HepG2 (cell line): Measurements from ENCODE around the gene MBLAC1. TPM values are rescaled to one million over a fixed set of nuclear protein-coding genes. Genes with fewer than 3 reads are reported as not detected.
A peak's percentile ranks its signal among the peaks of the same experiment; 100 is the strongest.

Experiments
- ARNT ChIP-seq: fragments of 450-650 bp; IDR thresholded peaks from 2 replicates; pipeline ENCODE4 v1.6.1; 2017
- ATF4 ChIP-seq, 2 experiments: fragments of 450-650 bp in 1 of 2; sonication (generic) in 1 of 2; formaldehyde crosslinking; IDR thresholded peaks; 2 replicates each; pipeline versions ENCODE4 v1.5.0 to v1.8.0; 2020 to 2022; ENCODE audit warnings: mild to moderate bottlenecking in 1 of 2, missing genetic modification reagents in 1 of 2
- ATF6 ChIP-seq: sonication (generic); formaldehyde crosslinking; conservative IDR thresholded peaks from 2 replicates; pipeline ENCODE4 v1.4.0; 2020; ENCODE audit warnings: missing genetic modification reagents
- CEBPG ChIP-seq: IDR thresholded peaks from 2 replicates; pipeline ENCODE4 v1.6.1; 2016
- KMT2B ChIP-seq: IDR thresholded peaks from 2 replicates; pipeline ENCODE4 v1.6.1; 2016; ENCODE audit warnings: missing genetic modification reagents, missing compliant biosample characterization
- MBD4 ChIP-seq: IDR thresholded peaks from 2 replicates; pipeline ENCODE4 v1.6.1; 2012; ENCODE audit warnings: low read length, inconsistent platforms, borderline replicate concordance
- MEF2D ChIP-seq: sonication (generic); formaldehyde crosslinking; IDR thresholded peaks from 2 replicates; pipeline ENCODE4 v1.5.1; 2020; ENCODE audit warnings: mild to moderate bottlenecking, missing genetic modification reagents
- PHF20 ChIP-seq: sonication (generic); formaldehyde crosslinking; IDR thresholded peaks from 2 replicates; pipeline ENCODE4 v1.5.0; 2020; ENCODE audit warnings: mild to moderate bottlenecking, missing genetic modification reagents
- SCMH1 ChIP-seq: sonication (generic); formaldehyde crosslinking; IDR thresholded peaks from 2 replicates; pipeline ENCODE4 v1.9.0; 2021; ENCODE audit warnings: missing genetic modification reagents, mild to moderate bottlenecking, borderline replicate concordance
- SKI ChIP-seq: fragments of 450-650 bp; IDR thresholded peaks from one replicate; pipeline ENCODE4 v1.6.1; 2018; ENCODE audit warnings: mild to moderate bottlenecking; ENCODE audit not compliant: partially characterized antibody
- THAP9 ChIP-seq: sonication (generic); formaldehyde crosslinking; IDR thresholded peaks from 2 replicates; pipeline ENCODE4; 2020; ENCODE audit warnings: missing genetic modification reagents, mild to moderate bottlenecking, borderline replicate concordance
- ZBTB44 ChIP-seq: sonication (generic); formaldehyde crosslinking; IDR thresholded peaks from 2 replicates; pipeline ENCODE4 v1.4.0; 2020; ENCODE audit warnings: missing genetic modification reagents
- ZMAT5 ChIP-seq: sonication (generic); formaldehyde crosslinking; IDR thresholded peaks from 2 replicates; pipeline ENCODE4 v1.5.0; 2020; ENCODE audit warnings: mild to moderate bottlenecking, low read depth, missing genetic modification reagents, borderline replicate concordance
- ZNF160 ChIP-seq: sonication (generic); formaldehyde crosslinking; IDR thresholded peaks from 2 replicates; pipeline ENCODE4 v1.8.0; 2022; ENCODE audit warnings: mild to moderate bottlenecking, inconsistent platforms, missing genetic modification reagents
- polyA plus RNA-seq, 8 experiments: library from polyadenylated mRNA; depleted of rRNA in 3 of 8; stranded (reverse) in 7 of 8; unstranded in 1 of 8; fragments of >200 nt; fragmentation: Illumina TruSeq in 4 of 8; extraction: Trizol in 4 of 8; gene quantifications; 2 replicates each; pipeline versions ENCODE4 v1.2.1 to v1.2.3, GENCODE V29; 2011 to 2016; ENCODE audit warnings: low read depth in 4 of 8, missing spikeins in 1 of 8, mixed read lengths in 1 of 8; ENCODE audit not compliant: insufficient read depth in 1 of 8
- total RNA-seq, 5 experiments: library from RNA; depleted of rRNA; stranded (reverse); fragments of >200 nt; fragmentation: Illumina TruSeq; extraction: Trizol; gene quantifications; 2 replicates each; pipeline ENCODE4 v1.2.3, GENCODE V29; 2016; ENCODE audit warnings: low read depth in 1 of 5
- TF ChIP-seq, protein P1 (sequence below): sonication (generic); formaldehyde crosslinking; IDR thresholded peaks from 2 replicates; pipeline ENCODE4 v1.4.0; 2020; ENCODE audit warnings: mild to moderate bottlenecking, missing genetic modification reagents
- TF ChIP-seq, protein P2 (sequence below): sonication (generic); formaldehyde crosslinking; IDR thresholded peaks from 2 replicates; pipeline ENCODE4 v1.9.0; 2021; ENCODE audit warnings: missing genetic modification reagents, borderline replicate concordance

MBLAC1 gene
- total and polyA plus RNA-seq, 2 of the 13 experiments (the other 11 are each of a cell fraction or from before 2014, with no cell fraction given): 0.79 to 2.1 TPM

DNA sequence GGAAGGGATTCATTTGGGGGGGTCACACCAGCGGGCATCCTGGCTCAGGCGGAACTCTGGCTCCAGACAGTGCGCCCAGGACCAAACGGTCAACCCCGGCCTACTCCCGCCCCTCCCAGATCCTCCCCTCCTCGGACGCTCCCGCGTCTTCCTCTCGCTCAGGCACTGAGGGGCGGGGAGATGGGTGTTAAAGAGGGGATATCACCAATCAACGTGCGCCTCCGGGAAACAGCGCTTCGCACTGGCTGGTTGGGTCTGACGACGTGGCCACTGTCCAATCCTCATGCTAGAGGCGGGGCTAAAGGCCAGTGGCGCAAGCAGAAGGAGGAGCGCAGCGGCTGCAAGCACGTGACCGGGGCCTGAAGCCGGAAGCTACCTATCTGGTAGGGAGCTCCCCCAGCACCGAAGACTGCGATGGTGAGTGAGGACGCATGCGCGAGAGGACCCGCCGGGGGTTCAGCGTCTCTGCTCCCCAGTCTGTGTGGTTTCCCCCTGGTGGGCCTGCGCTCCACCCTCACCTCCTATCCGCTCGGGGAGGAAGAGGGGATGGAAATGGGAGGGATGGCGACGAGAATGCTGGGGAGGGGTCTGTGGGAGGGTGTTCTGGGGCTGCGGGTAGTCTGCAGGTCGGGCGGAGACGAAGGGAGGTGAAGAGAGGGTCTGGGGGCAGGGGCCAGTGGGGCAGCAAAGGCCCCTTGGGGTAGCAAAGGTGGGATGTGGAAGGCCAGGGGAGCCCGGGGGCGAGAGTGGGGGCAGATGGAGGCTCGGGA, 22.0 kb downstream of the MBLAC1 start, which contains the start of gene LAMTOR4 (continued):
- TF ChIP-seq ZBTB44: 0 out of 2 replicates have a peak, but pooled peaks have one; percentile 9
- peak; percentile 7 for TF ChIP-seq SKI
- no peak for TF ChIP-seq ZMAT5 (CRISPR knock-in tag)
- 0 out of 2 replicates have a peak, but pooled peaks have one; percentile 11 for TF ChIP-seq MEF2D (CRISPR knock-in tag)
- TF ChIP-seq, protein P1, sequence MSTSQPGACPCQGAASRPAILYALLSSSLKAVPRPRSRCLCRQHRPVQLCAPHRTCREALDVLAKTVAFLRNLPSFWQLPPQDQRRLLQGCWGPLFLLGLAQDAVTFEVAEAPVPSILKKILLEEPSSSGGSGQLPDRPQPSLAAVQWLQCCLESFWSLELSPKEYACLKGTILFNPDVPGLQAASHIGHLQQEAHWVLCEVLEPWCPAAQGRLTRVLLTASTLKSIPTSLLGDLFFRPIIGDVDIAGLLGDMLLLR (CRISPR knock-in tag): no peak
- TF ChIP-seq THAP9 (CRISPR knock-in tag): 0 out of 2 replicates have a peak, but pooled peaks have one; percentile 70
- TF ChIP-seq ATF4 (CRISPR knock-in tag; IDR thresholded peaks at IDR 0.05): 0 out of 4 replicates have a peak, but pooled peaks of 1 of the 2 experiments have one; percentile 24
- no peak for TF ChIP-seq ARNT
- TF ChIP-seq MBD4: no peak
- TF ChIP-seq KMT2B (CRISPR knock-in tag): peak; percentile 67
- TF ChIP-seq PHF20 (CRISPR knock-in tag): peak; percentile 76
- TF ChIP-seq ATF6 (CRISPR knock-in tag): peak; percentile 83; the same call in 1 of the 2 replicates
- TF ChIP-seq SCMH1: no peak
- TF ChIP-seq ZNF160 (CRISPR knock-in tag): no peak
- TF ChIP-seq CEBPG: peak; percentile 76
- TF ChIP-seq, protein P2, sequence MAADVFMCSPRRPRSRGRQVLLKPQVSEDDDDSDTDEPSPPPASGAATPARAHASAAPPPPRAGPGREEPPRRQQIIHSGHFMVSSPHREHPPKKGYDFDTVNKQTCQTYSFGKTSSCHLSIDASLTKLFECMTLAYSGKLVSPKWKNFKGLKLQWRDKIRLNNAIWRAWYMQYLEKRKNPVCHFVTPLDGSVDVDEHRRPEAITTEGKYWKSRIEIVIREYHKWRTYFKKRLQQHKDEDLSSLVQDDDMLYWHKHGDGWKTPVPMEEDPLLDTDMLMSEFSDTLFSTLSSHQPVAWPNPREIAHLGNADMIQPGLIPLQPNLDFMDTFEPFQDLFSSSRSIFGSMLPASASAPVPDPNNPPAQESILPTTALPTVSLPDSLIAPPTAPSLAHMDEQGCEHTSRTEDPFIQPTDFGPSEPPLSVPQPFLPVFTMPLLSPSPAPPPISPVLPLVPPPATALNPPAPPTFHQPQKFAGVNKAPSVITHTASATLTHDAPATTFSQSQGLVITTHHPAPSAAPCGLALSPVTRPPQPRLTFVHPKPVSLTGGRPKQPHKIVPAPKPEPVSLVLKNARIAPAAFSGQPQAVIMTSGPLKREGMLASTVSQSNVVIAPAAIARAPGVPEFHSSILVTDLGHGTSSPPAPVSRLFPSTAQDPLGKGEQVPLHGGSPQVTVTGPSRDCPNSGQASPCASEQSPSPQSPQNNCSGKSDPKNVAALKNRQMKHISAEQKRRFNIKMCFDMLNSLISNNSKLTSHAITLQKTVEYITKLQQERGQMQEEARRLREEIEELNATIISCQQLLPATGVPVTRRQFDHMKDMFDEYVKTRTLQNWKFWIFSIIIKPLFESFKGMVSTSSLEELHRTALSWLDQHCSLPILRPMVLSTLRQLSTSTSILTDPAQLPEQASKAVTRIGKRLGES (CRISPR knock-in tag): no peak
